GM12878 (cell line): ENCODE results near the gene ZNF646. TPM values are rescaled to one million over a fixed set of nuclear protein-coding genes. Genes with fewer than 3 reads are reported as not detected.

ENCODE experiments used
- BHLHE40 ChIP-seq, 2 experiments: fragments of 450-650 bp in 1 of 2; IDR thresholded peaks; 2 replicates each; pipeline ENCODE4 v1.6.1; 2011 to 2017; ENCODE audit warnings: low read depth in 2 of 2, borderline replicate concordance in 1 of 2, improper control_type of control experiment in 1 of 2, low read length in 1 of 2, mild to moderate bottlenecking in 1 of 2
- CHD2 ChIP-seq: IDR thresholded peaks from 2 replicates; pipeline ENCODE4 v1.6.1; 2011; ENCODE audit warnings: low read depth, low read length, improper control_type of control experiment, borderline replicate concordance
- CTCF ChIP-seq, 3 experiments: IDR thresholded peaks in 2 of 3; conservative IDR thresholded peaks in 1 of 3; 2 replicates each; pipeline ENCODE4 v1.5.1; 2011; ENCODE audit warnings: low read depth in 3 of 3, low read length in 3 of 3, mild to moderate bottlenecking in 3 of 3, control low read depth in 2 of 3, moderate library complexity in 2 of 3, inconsistent platforms in 1 of 3, mixed read lengths in 1 of 3; ENCODE audit not compliant: control insufficient read depth in 2 of 3, insufficient read depth in 1 of 3; ENCODE audit errors: extremely low read depth in 1 of 3
- CUX1 ChIP-seq: IDR thresholded peaks from 2 replicates; pipeline ENCODE4 v1.6.1; 2012; ENCODE audit warnings: improper control_type of control experiment, low read depth, low read length; ENCODE audit not compliant: insufficient replicate concordance
- ESRRA ChIP-seq: IDR thresholded peaks from 2 replicates; pipeline ENCODE4 v1.6.1; 2012; ENCODE audit warnings: mild to moderate bottlenecking, low read length, improper control_type of control experiment
- FOXK2 ChIP-seq: fragments of 450-650 bp; IDR thresholded peaks from 2 replicates; pipeline ENCODE4 v1.6.1; 2017; ENCODE audit warnings: mild to moderate bottlenecking, moderate library complexity
- GATAD2B ChIP-seq: fragments of 450-650 bp; conservative IDR thresholded peaks from 2 replicates; pipeline ENCODE4 v1.6.1; 2017; ENCODE audit warnings: low read depth, mild to moderate bottlenecking, moderate library complexity
- HDGF ChIP-seq: fragments of 450-650 bp; IDR thresholded peaks from 2 replicates; pipeline ENCODE4 v1.6.1; 2016; ENCODE audit warnings: antibody characterized with exemption
- IKZF1 ChIP-seq: fragments of 450-650 bp; conservative IDR thresholded peaks from 2 replicates; pipeline ENCODE4 v1.6.1; 2017; ENCODE audit warnings: antibody characterized with exemption, mild to moderate bottlenecking
- JUND ChIP-seq: IDR thresholded peaks from 2 replicates; pipeline ENCODE4 v1.6.1; 2012; ENCODE audit warnings: low read depth, mild to moderate bottlenecking, low read length, improper control_type of control experiment, moderate library complexity
- KAT2A ChIP-seq: conservative IDR thresholded peaks from 2 replicates; pipeline ENCODE4 v1.6.1; 2011; ENCODE audit warnings: low read depth, low read length; ENCODE audit not compliant: control insufficient read depth
- MXI1 ChIP-seq: fragments of 150-350 bp; IDR thresholded peaks from 2 replicates; pipeline ENCODE4 v1.6.1; 2011; ENCODE audit warnings: low read depth, mild to moderate bottlenecking, inconsistent platforms, low read length, improper control_type of control experiment
- MYC ChIP-seq: IDR thresholded peaks from 2 replicates; pipeline ENCODE4 v1.6.1; 2011; ENCODE audit warnings: mild to moderate bottlenecking, low read length, moderate library complexity, inconsistent platforms; ENCODE audit not compliant: insufficient read depth, insufficient replicate concordance, insufficient read length, severe bottlenecking
- NBN ChIP-seq: fragments of 450-650 bp; IDR thresholded peaks from 2 replicates; pipeline ENCODE4 v1.6.1; 2016
- PAX5 ChIP-seq: IDR thresholded peaks from 2 replicates; pipeline ENCODE4 v1.6.1; 2011; ENCODE audit warnings: low read depth, low read length, borderline replicate concordance
- PML ChIP-seq: IDR thresholded peaks from 2 replicates; pipeline ENCODE4 v1.6.1; 2012; ENCODE audit warnings: low read length, inconsistent platforms
- RB1 ChIP-seq: fragments of 450-650 bp; formaldehyde crosslinking; IDR thresholded peaks from 2 replicates; pipeline ENCODE4 v1.6.1; 2017; ENCODE audit warnings: mild to moderate bottlenecking, borderline replicate concordance
- SIX5 ChIP-seq: IDR thresholded peaks from 2 replicates; pipeline ENCODE4 v1.6.1; 2011; ENCODE audit warnings: mild to moderate bottlenecking, low read depth, low read length, moderate library complexity; ENCODE audit not compliant: severe bottlenecking
- SMAD5 ChIP-seq: IDR thresholded peaks from 2 replicates; pipeline ENCODE4 v1.6.1; 2016; ENCODE audit warnings: antibody characterized with exemption, low read depth
- SREBF1 ChIP-seq: IDR thresholded peaks from 2 replicates; pipeline ENCODE4 v1.6.1; 2012; ENCODE audit warnings: mild to moderate bottlenecking, low read length
- YY1 ChIP-seq: IDR thresholded peaks from 2 replicates; pipeline ENCODE4 v1.6.1; 2011; ENCODE audit warnings: low read depth, mild to moderate bottlenecking, low read length
- ZNF622 ChIP-seq: fragments of 450-650 bp; IDR thresholded peaks from 2 replicates; pipeline ENCODE4 v1.6.1; 2017; ENCODE audit warnings: mild to moderate bottlenecking, inconsistent platforms
- polyA plus RNA-seq, 11 experiments: library from polyadenylated mRNA; depleted of rRNA in 4 of 11; unstranded in 6 of 11; stranded (reverse) in 5 of 11; fragments of >200 nt; fragmentation: Nextera tagmentation in 4 of 11; fragmentation: Illumina TruSeq in 1 of 11; extraction: Ambion mirVana in 4 of 11; extraction: Trizol in 1 of 11; gene quantifications; 1 replicate in 1 of 11; 2 replicates in 10 of 11; pipeline versions ENCODE4 v1.2.1 to v1.2.3, GENCODE V29; 2011 to 2016; ENCODE audit warnings: inconsistent platforms in 2 of 11, missing spikeins in 2 of 11, low read depth in 1 of 11
- total RNA-seq, 4 experiments: library from RNA; depleted of rRNA in 3 of 4; stranded (reverse); fragments of >200 nt in 3 of 4; fragmentation: Illumina TruSeq in 1 of 4; extraction: Trizol in 1 of 4; gene quantifications; 2 replicates each; pipeline versions ENCODE4 v1.2.1 to v1.2.3, GENCODE V29; 2013 to 2021

Gene ZNF646
- total and polyA plus RNA-seq, 10 of the 15 experiments (the other 5 are each of a cell fraction or from before 2014, with no cell fraction given), result 0.10 to 21.8 (median 6.4) TPM

GRCh38 chr16:31105677-31106213 lies 31.5 kb downstream of the ZNF646 start (continued):
- TF ChIP-seq CTCF (IDR thresholded peaks at IDR 0.05 in 2 of 3, conservative IDR thresholded peaks at IDR 0.05 in 1 of 3; ENCODE audit: control insufficient read depth in 2 of 3, extremely low read depth in 1 of 3, insufficient read depth in 1 of 3, low read depth in 3 of 3, low read length in 3 of 3), result peak; percentile 67 to 89 (median 72)
- peak; percentile 30; the same call in 1 of the 2 replicates for TF ChIP-seq RB1
- peak; percentile 48; the same call in 1 of the 2 replicates for TF ChIP-seq YY1
- no peak for TF ChIP-seq KAT2A
- no peak for TF ChIP-seq CUX1
- no peak for TF ChIP-seq SMAD5
- no peak for TF ChIP-seq MYC
- no peak for TF ChIP-seq FOXK2
- TF ChIP-seq SIX5, result no peak
- TF ChIP-seq PAX5, result no peak
- peak; percentile 68 to 88 for TF ChIP-seq BHLHE40 (IDR thresholded peaks at IDR 0.05; ENCODE audit: borderline replicate concordance in 1 of 2, low read depth in 2 of 2, low read length in 1 of 2)
- TF ChIP-seq NBN, result peak; percentile 62; the same call in 1 of the 2 replicates
- TF ChIP-seq CHD2, result no peak
- no peak for TF ChIP-seq ESRRA
- no peak for TF ChIP-seq JUND
- no peak for TF ChIP-seq PML
- 0 out of 2 replicates have a peak, but pooled peaks have one; percentile 23 for TF ChIP-seq GATAD2B
- no peak for TF ChIP-seq ZNF622
- TF ChIP-seq HDGF, result peak; percentile 31; the same call in 1 of the 2 replicates
- peak; percentile 50 for TF ChIP-seq IKZF1
- TF ChIP-seq MXI1, result no peak
- no peak for TF ChIP-seq SREBF1
